IMR-90 (cell line): ENCODE data around the gene NELL1. TPM values are rescaled to one million over a fixed set of nuclear protein-coding genes. Genes with fewer than 3 reads are reported as not detected.

Experiments used
- ATAC-seq: fragments of 200-7000 bp; cut with Tn5 transposase; 2 replicates; pipeline ENCODE4 v1.9.1; 2020; ENCODE audit warnings: low read depth, mild to moderate bottlenecking, moderate library complexity
- BruUV-seq: library from RNA; stranded (reverse); fragments of 400-500 nt; replicated peaks from 2 replicates; lab custom pipeline; 2021; lab: Mats Ljungman, UMichigan
- CTCF ChIA-PET: fragments of 300-600 bp; formaldehyde crosslinking; extraction: SDS; loops from one replicate; lab custom pipeline; 2021; ENCODE audit warnings: antibody characterized with exemption; lab: Yijun Ruan, JAX
- POLR2A ChIA-PET: fragments of 300-600 bp; sonication (Branson Sonifier 250); formaldehyde crosslinking; loops from one replicate; lab custom pipeline; 2022; ENCODE audit warnings: antibody characterized with exemption; ENCODE audit not compliant: unreplicated experiment; lab: Charles Lee
- DNase-seq: peaks from one replicate; pipeline ENCODE4 v3.0.0; 2013
- H2AFZ ChIP-seq: replicated peaks from 2 replicates; pipeline ENCODE3; 2013; ENCODE audit warnings: low read length, mild to moderate bottlenecking; ENCODE audit not compliant: poor library complexity
- H2AK5ac ChIP-seq: 2 replicates; pipeline ENCODE4 v1.6.1; 2013; ENCODE audit warnings: low read depth, low read length, inconsistent platforms
- H2AK9ac ChIP-seq: replicated peaks from 2 replicates; pipeline ENCODE3; 2013; ENCODE audit warnings: mild to moderate bottlenecking, low read depth, low read length, moderate library complexity; ENCODE audit not compliant: poor library complexity
- H2BK120ac ChIP-seq: 2 replicates; pipeline ENCODE4 v1.6.1; 2013; ENCODE audit warnings: low read depth, low read length, inconsistent platforms
- H2BK15ac ChIP-seq: 3 replicates; pipeline ENCODE4 v1.6.1; 2013; ENCODE audit warnings: low read depth, low read length, inconsistent platforms
- H2BK20ac ChIP-seq: 2 replicates; pipeline ENCODE4 v1.6.1; 2013; ENCODE audit warnings: low read depth, mild to moderate bottlenecking, inconsistent platforms, low read length, moderate library complexity
- H2BK5ac ChIP-seq: 2 replicates; pipeline ENCODE4 v1.6.1; 2013; ENCODE audit warnings: mild to moderate bottlenecking, low read depth, low read length, inconsistent platforms; ENCODE audit not compliant: poor library complexity, severe bottlenecking
- H3K14ac ChIP-seq: replicated peaks from 2 replicates; pipeline ENCODE4 v1.6.1; 2013; ENCODE audit warnings: low read depth, low read length, inconsistent platforms
- H3K18ac ChIP-seq: 2 replicates; pipeline ENCODE4 v1.6.1; 2013; ENCODE audit warnings: low read depth, low read length, control low read depth
- H3K23ac ChIP-seq: 2 replicates; pipeline ENCODE4 v1.6.1; 2013; ENCODE audit warnings: low read depth, low read length, inconsistent platforms
- H3K27ac ChIP-seq: 2 replicates; pipeline ENCODE4 v1.5.1; 2013; ENCODE audit warnings: mild to moderate bottlenecking, control low read depth, low read length; ENCODE audit not compliant: insufficient read depth
- H3K27me3 ChIP-seq: 2 replicates; pipeline ENCODE4 v1.6.1; 2013; ENCODE audit warnings: low read length; ENCODE audit not compliant: control insufficient read depth, insufficient read depth
- H3K36me3 ChIP-seq: 2 replicates; pipeline ENCODE4 v1.6.1; 2013; ENCODE audit warnings: low read length, mixed read lengths; ENCODE audit not compliant: control insufficient read depth, insufficient read depth
- H3K4ac ChIP-seq: 2 replicates; pipeline ENCODE4 v1.6.1; 2013; ENCODE audit warnings: low read depth, low read length, inconsistent platforms
- H3K4me1 ChIP-seq: 2 replicates; pipeline ENCODE4 v1.6.1; 2013; ENCODE audit warnings: low read length, mixed read lengths; ENCODE audit not compliant: control insufficient read depth, insufficient read depth
- H3K4me2 ChIP-seq: 2 replicates; pipeline ENCODE4 v1.6.1; 2013; ENCODE audit warnings: low read depth, mild to moderate bottlenecking, control low read depth, low read length, moderate library complexity
- H3K4me3 ChIP-seq: 2 replicates; pipeline ENCODE4 v1.5.1; 2013; ENCODE audit warnings: low read depth, mild to moderate bottlenecking, control low read depth, low read length, moderate library complexity; ENCODE audit not compliant: insufficient read depth
- H3K56ac ChIP-seq: 2 replicates; pipeline ENCODE4 v1.6.1; 2013; ENCODE audit warnings: low read length, inconsistent platforms; ENCODE audit not compliant: insufficient read depth; ENCODE audit errors: extremely low read depth
- H3K79me1 ChIP-seq, 2 experiments: 2 replicates each; pipeline ENCODE4 v1.6.1; 2013; ENCODE audit warnings: low read length in 2 of 2, inconsistent platforms in 1 of 2, low read depth in 1 of 2
- H3K9ac ChIP-seq: 2 replicates; pipeline ENCODE4 v1.6.1; 2013; ENCODE audit warnings: low read depth, low read length, control low read depth
- H3K9me1 ChIP-seq: 2 replicates; pipeline ENCODE4 v1.6.1; 2013; ENCODE audit warnings: low read length, inconsistent platforms; ENCODE audit not compliant: insufficient read depth
- H3K9me3 ChIP-seq: 2 replicates; pipeline ENCODE4 v1.6.1; 2013; ENCODE audit warnings: low read length; ENCODE audit not compliant: control insufficient read depth, insufficient read depth
- H4K20me1 ChIP-seq: 2 replicates; pipeline ENCODE4 v1.6.1; 2013; ENCODE audit warnings: low read length, inconsistent platforms; ENCODE audit not compliant: insufficient read depth
- H4K5ac ChIP-seq: 2 replicates; pipeline ENCODE4 v1.6.1; 2013; ENCODE audit warnings: mild to moderate bottlenecking, low read depth, low read length, control low read depth
- H4K8ac ChIP-seq, 2 experiments: 2 replicates each; pipeline ENCODE4 v1.6.1; 2013; ENCODE audit warnings: low read depth in 2 of 2, low read length in 2 of 2, control low read depth in 1 of 2, inconsistent platforms in 1 of 2
- H4K91ac ChIP-seq: 2 replicates; pipeline ENCODE4 v1.6.1; 2013; ENCODE audit warnings: low read depth, low read length, inconsistent platforms; ENCODE audit not compliant: insufficient read depth
- BHLHE40 ChIP-seq: fragments of 150-350 bp; IDR thresholded peaks from 2 replicates; pipeline ENCODE4 v1.6.1; 2016; ENCODE audit warnings: mild to moderate bottlenecking, low read depth, low read length
- CEBPB ChIP-seq: IDR thresholded peaks from 2 replicates; pipeline ENCODE4 v1.6.1; 2012; ENCODE audit warnings: low read depth, low read length, improper control_type of control experiment
- CHD1 ChIP-seq: IDR thresholded peaks from 2 replicates; pipeline ENCODE4 v1.6.1; 2012; ENCODE audit warnings: low read depth, low read length, improper control_type of control experiment
- FOS ChIP-seq: fragments of 150-350 bp; IDR thresholded peaks from 2 replicates; pipeline ENCODE4 v1.6.1; 2016; ENCODE audit warnings: low read depth, low read length
- MAFK ChIP-seq: IDR thresholded peaks from 2 replicates; pipeline ENCODE4 v1.6.1; 2012; ENCODE audit warnings: low read depth, low read length, improper control_type of control experiment
- MAZ ChIP-seq: IDR thresholded peaks from 2 replicates; pipeline ENCODE4 v1.6.1; 2012; ENCODE audit warnings: low read depth, mild to moderate bottlenecking, low read length, improper control_type of control experiment, moderate library complexity, borderline replicate concordance
- MXI1 ChIP-seq: IDR thresholded peaks from 2 replicates; pipeline ENCODE4 v1.6.1; 2012; ENCODE audit warnings: low read depth, mild to moderate bottlenecking, low read length, moderate library complexity, borderline replicate concordance
- NFE2L2 ChIP-seq: fragments of 150-350 bp; IDR thresholded peaks from 2 replicates; pipeline ENCODE4 v1.6.1; 2016; ENCODE audit warnings: low read depth, mild to moderate bottlenecking, low read length
- RCOR1 ChIP-seq: IDR thresholded peaks from 2 replicates; pipeline ENCODE4 v1.6.1; 2012; ENCODE audit warnings: mild to moderate bottlenecking, low read length, improper control_type of control experiment; ENCODE audit not compliant: insufficient replicate concordance
- RFX5 ChIP-seq: IDR thresholded peaks from 2 replicates; pipeline ENCODE4 v1.8.0; 2012; ENCODE audit warnings: low read depth, mild to moderate bottlenecking, low read length, moderate library complexity
- WGBS, 2 experiments: methylation state at CpG; one replicate each; pipeline versions ENCODE4 v1.1.5 to v1.1.7; 2013; ENCODE audit warnings: missing lambda C conversion rate in 2 of 2; ENCODE audit not compliant: insufficient read length in 1 of 2; ENCODE audit errors: extremely low coverage in 2 of 2; 5-methylcytosine and 5-hydroxymethylcytosine counted together
- dilution Hi-C: fragments of 300-500 bp; cut with HindIII; formaldehyde crosslinking; loops from one replicate; pipeline ENCODE4 v1.14.3; 2018; ENCODE audit warnings: low sequenced_read_pairs; ENCODE audit not compliant: unreplicated experiment
- in situ Hi-C: fragments of 300-500 bp; cut with MboI; formaldehyde crosslinking; loops from 3 replicates; pipeline ENCODE4 v1.14.3; 2019; ENCODE audit warnings: low sequenced_read_pairs, inconsistent platforms, mixed read lengths
- intact Hi-C: fragments of 100-400 bp; cut with micrococcal nuclease; formaldehyde crosslinking; loops from 2 replicates; pipeline ENCODE4 v1.10.0; 2022
- polyA plus RNA-seq, 3 experiments: library from polyadenylated mRNA; depleted of rRNA; stranded (reverse); fragments of >200 nt; gene quantifications; 2 replicates each; pipeline ENCODE4 v1.2.3, GENCODE V29; 2012; ENCODE audit warnings: low replicate concordance in 1 of 3
- total RNA-seq: library from RNA; depleted of rRNA; stranded (reverse); fragments of >200 nt; gene quantifications from 2 replicates; pipeline ENCODE4 v1.2.3, GENCODE V29; 2012
- TF ChIP-seq, protein P1 (sequence below): fragments of 150-350 bp; IDR thresholded peaks from 2 replicates; pipeline ENCODE4 v1.6.1; 2016; ENCODE audit warnings: low read depth, mild to moderate bottlenecking, low read length, moderate library complexity, borderline replicate concordance
- TF ChIP-seq, protein P2 (sequence below): fragments of 150-350 bp; IDR thresholded peaks from 2 replicates; pipeline ENCODE4 v1.6.1; 2017; ENCODE audit warnings: mild to moderate bottlenecking, antibody characterized with exemption, low read length, low read depth
- TF ChIP-seq, protein P3 (sequence below): conservative IDR thresholded peaks from 2 replicates; pipeline ENCODE4 v1.5.1; 2012; ENCODE audit warnings: mild to moderate bottlenecking, low read depth, low read length, improper control_type of control experiment

NELL1 gene
- total and polyA plus RNA-seq, 2 of the 4 experiments (the other 2 are of a cell fraction), result not detected

DNA sequence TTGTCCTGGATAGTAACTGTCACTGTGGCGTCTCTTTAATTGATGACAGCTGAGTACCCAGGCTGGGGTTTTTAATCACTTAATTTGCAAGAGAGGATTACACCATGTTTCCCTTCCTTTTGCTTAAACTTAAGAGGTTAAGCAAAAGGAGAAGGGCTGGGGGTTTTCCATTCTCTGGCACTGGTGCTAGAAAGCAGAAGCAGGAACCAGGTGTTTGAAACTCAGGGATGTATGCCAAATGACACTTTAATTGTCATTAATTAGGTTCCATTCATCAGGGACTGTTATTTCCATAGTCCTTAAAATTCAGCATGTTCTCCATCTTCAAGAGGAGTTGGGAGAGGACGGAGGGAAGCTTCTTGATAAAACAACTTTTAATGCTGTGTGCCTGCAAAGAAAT lies 746.2 kb downstream of the NELL1 start:
- no peak for TF ChIP-seq NFE2L2
- TF ChIP-seq MXI1, result no peak
- no peak for TF ChIP-seq MAZ
- no peak for TF ChIP-seq RCOR1
- no peak for TF ChIP-seq MAFK
- TF ChIP-seq RFX5, result no peak
- TF ChIP-seq, protein P1, sequence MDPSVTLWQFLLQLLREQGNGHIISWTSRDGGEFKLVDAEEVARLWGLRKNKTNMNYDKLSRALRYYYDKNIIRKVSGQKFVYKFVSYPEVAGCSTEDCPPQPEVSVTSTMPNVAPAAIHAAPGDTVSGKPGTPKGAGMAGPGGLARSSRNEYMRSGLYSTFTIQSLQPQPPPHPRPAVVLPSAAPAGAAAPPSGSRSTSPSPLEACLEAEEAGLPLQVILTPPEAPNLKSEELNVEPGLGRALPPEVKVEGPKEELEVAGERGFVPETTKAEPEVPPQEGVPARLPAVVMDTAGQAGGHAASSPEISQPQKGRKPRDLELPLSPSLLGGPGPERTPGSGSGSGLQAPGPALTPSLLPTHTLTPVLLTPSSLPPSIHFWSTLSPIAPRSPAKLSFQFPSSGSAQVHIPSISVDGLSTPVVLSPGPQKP, result no peak
- TF ChIP-seq CEBPB, result no peak
- TF ChIP-seq, protein P2, sequence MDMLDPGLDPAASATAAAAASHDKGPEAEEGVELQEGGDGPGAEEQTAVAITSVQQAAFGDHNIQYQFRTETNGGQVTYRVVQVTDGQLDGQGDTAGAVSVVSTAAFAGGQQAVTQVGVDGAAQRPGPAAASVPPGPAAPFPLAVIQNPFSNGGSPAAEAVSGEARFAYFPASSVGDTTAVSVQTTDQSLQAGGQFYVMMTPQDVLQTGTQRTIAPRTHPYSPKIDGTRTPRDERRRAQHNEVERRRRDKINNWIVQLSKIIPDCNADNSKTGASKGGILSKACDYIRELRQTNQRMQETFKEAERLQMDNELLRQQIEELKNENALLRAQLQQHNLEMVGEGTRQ, result no peak
- TF ChIP-seq, protein P3, sequence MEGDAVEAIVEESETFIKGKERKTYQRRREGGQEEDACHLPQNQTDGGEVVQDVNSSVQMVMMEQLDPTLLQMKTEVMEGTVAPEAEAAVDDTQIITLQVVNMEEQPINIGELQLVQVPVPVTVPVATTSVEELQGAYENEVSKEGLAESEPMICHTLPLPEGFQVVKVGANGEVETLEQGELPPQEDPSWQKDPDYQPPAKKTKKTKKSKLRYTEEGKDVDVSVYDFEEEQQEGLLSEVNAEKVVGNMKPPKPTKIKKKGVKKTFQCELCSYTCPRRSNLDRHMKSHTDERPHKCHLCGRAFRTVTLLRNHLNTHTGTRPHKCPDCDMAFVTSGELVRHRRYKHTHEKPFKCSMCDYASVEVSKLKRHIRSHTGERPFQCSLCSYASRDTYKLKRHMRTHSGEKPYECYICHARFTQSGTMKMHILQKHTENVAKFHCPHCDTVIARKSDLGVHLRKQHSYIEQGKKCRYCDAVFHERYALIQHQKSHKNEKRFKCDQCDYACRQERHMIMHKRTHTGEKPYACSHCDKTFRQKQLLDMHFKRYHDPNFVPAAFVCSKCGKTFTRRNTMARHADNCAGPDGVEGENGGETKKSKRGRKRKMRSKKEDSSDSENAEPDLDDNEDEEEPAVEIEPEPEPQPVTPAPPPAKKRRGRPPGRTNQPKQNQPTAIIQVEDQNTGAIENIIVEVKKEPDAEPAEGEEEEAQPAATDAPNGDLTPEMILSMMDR, result no peak
- TF ChIP-seq FOS, result no peak
- TF ChIP-seq CHD1, result no peak
- TF ChIP-seq BHLHE40, result no peak
- BruUV-seq, result no TSS peak
- H3K9me3 ChIP-seq, result peaks cover 16% of the 10 kb centered on the region
- H3K9ac ChIP-seq, result no peak overlapping the region
- WGBS, 2 experiments, result 0% methylated on average over 1 of the region's 2 CpGs; no CpG with 5 or more reads in 1 of the 2 experiments
- no peak overlapping the region for H3K18ac ChIP-seq
- no peak overlapping the region for H3K4me3 ChIP-seq
- no peak overlapping the region for H4K5ac ChIP-seq
- ChIA-PET CTCF (no interaction called here), POLR2A (no interaction called here)
- H2BK120ac ChIP-seq, result no peak overlapping the region
- no peak overlapping the region for H4K8ac ChIP-seq
- no peaks in the 10 kb centered on the region for H4K20me1 ChIP-seq
- H3K79me1 ChIP-seq, result no peaks in the 10 kb centered on the region
- no peak overlapping the region for H3K4me2 ChIP-seq
- no peaks in the 10 kb centered on the region for H3K27me3 ChIP-seq
- H3K27ac ChIP-seq, result no peak overlapping the region
- DNase-seq, result no peak
- no peak overlapping the region for H2AFZ ChIP-seq
- no peak for ATAC-seq
- H2AK9ac ChIP-seq, result no peak overlapping the region
- no peak overlapping the region for H3K14ac ChIP-seq
- no peaks in the 10 kb centered on the region for H3K4me1 ChIP-seq
- no peak overlapping the region for H2BK5ac ChIP-seq
- dilution Hi-C loops (no loop called here), in situ Hi-C loops (no loop called here), intact Hi-C loops (no loop called here)
- no peak overlapping the region for H3K4ac ChIP-seq
- no peaks in the 10 kb centered on the region for H3K36me3 ChIP-seq
- H3K56ac ChIP-seq, result no peak overlapping the region
- no peak overlapping the region for H2BK15ac ChIP-seq
- no peaks in the 10 kb centered on the region for H3K9me1 ChIP-seq
- H3K23ac ChIP-seq, result no peak overlapping the region
- H4K91ac ChIP-seq, result no peak overlapping the region
- no peak overlapping the region for H2AK5ac ChIP-seq
- no peak overlapping the region for H2BK20ac ChIP-seq
